Heart right ventricle (tissue), 16 donors: ENCODE data around the gene STOX1. TPM values are rescaled to one million over a fixed set of nuclear protein-coding genes. Genes with fewer than 3 reads are reported as not detected.
"Not testable (repeated sequence)": the region's sequence is repeated elsewhere in the genome, so short reads cannot be mapped to it uniquely, and the experiment has no call there.

Experiments
- ATAC-seq, 8 donors: fragments of 200-7000 bp; cut with Tn5 transposase; one replicate each; pipeline ENCODE4 v1.9.1; 2020; ENCODE audit warnings: mild to moderate bottlenecking in 8 of 8, moderate library complexity in 8 of 8, moderate number of reproducible peaks in 1 of 8
- DNase-seq, 2 donors: peaks; one replicate each; pipeline ENCODE4 v3.0.0-alpha.2; 2020
- H3K27ac ChIP-seq, 10 donors: fragments of 200-600 bp; sonication (generic) in 2 of 10; one replicate each; pipeline versions ENCODE4 v1.5.0 to v1.8.0; 2020 to 2022; ENCODE audit warnings: mild to moderate bottlenecking in 3 of 10
- H3K27me3 ChIP-seq, 7 donors: fragments of 200-600 bp; one replicate each; pipeline ENCODE4 v1.8.0; 2021 to 2022; ENCODE audit warnings: mild to moderate bottlenecking in 2 of 7
- H3K36me3 ChIP-seq, 9 donors: fragments of 200-600 bp; sonication (generic) in 1 of 9; one replicate each; pipeline versions ENCODE4 v1.5.0 to v1.8.0; 2020 to 2022; ENCODE audit warnings: mild to moderate bottlenecking in 2 of 9
- H3K4me1 ChIP-seq, 9 donors: fragments of 200-600 bp; sonication (generic) in 1 of 9; one replicate each; pipeline versions ENCODE4 v1.5.0 to v1.8.0; 2020 to 2022; ENCODE audit warnings: mild to moderate bottlenecking in 4 of 9
- H3K4me3 ChIP-seq, 10 donors: fragments of 200-600 bp; sonication (generic) in 2 of 10; one replicate each; pipeline versions ENCODE4 v1.5.0 to v1.8.0; 2020 to 2022; ENCODE audit warnings: mild to moderate bottlenecking in 7 of 10, moderate library complexity in 2 of 10
- H3K9me3 ChIP-seq, 11 donors: fragments of 200-600 bp in 10 of 11; sonication (generic) in 2 of 11; one replicate each; pipeline versions ENCODE4 v1.5.0 to v1.8.0; 2013 to 2022; ENCODE audit warnings: mild to moderate bottlenecking in 2 of 11, control low read depth in 1 of 11, moderate library complexity in 1 of 11
- WGBS, 2 donors: extraction: QIAGEN DNeasy Blood & Tissue Kit; methylation state at CpG; one replicate each; pipeline ENCODE4 v1.1.7; 2013; ENCODE audit warnings: inconsistent platforms in 1 of 2; 5-methylcytosine and 5-hydroxymethylcytosine counted together
- intact Hi-C, 10 donors: fragments of 100-400 bp; cut with DNase I; formaldehyde crosslinking; loops; one replicate each; pipeline versions ENCODE4 v1.11.1 to v1.14.2; 2022
- polyA plus RNA-seq, 2 donors: library from polyadenylated mRNA; stranded (reverse); fragments of 200-250 nt; gene quantifications; one replicate each; pipeline ENCODE4 v1.2.3, GENCODE V29; 2013
- total RNA-seq, 10 donors: library from RNA; stranded (reverse); fragmentation: NEBNext Ultra II Directional in 3 of 10; extraction: Animal tissue kit (Norgen Biotek cat#: 25700) in 3 of 10; gene quantifications; one replicate each; pipeline versions ENCODE4 v1.2.1 to v1.2.4, GENCODE V29; 2021 to 2023
- TF ChIP-seq, protein P1 (sequence below), 9 donors: fragments of 200-600 bp; sonication (generic) in 2 of 9; IDR thresholded peaks; one replicate each; pipeline versions ENCODE4 v1.5.0 to v1.8.0; 2021 to 2022; ENCODE audit warnings: antibody characterized with exemption in 9 of 9, mild to moderate bottlenecking in 5 of 9, moderate library complexity in 1 of 9
- donor health status: Arrhythmogenic right ventricular cardiomyopathy.
- donor health status: ischemic (EF 13 %, LVEDD 7.1; RV severe dilation, severe dysfunction).
- donor health status: healthy with polysubstance abuse.
- donor health status: DM: no; HTN: yes; CAD: no.
- donor health status: DM: no; HTN: no; CAD: no.
- donor health status: ischemic (EF 25% LVEDD 6.9; RV normal size, moderate dysfunction).
- donor health status: ischemic (EF 25% LVEDD 5.7; RV mildly dilated, moderate dysfunction).
- donor health status: healthy.
- donor health status: DM: yes; HTN: yes; CAD: no.
- donor health status: Ischemic cardiomyopathy.
- donor health status: ischemic (EF 35%, LVEDD 5.7; RV mildly dilated, moderate dysfunction).
- donor health status: nonischemic (EF 11% LVEDD 7.7; RV severe dilation, severe dysfunction).
- donor health status: DM: yes; HTN: yes; CAD: no.
- donor health status: PGD.
- donor health status: ischemic (EF 29% LVEDD 5.4; RV normal size, mild dysfunction).
- donor health status: nonischemic (EF 23%, LVEDD 6.1; RV moderate dilation, normal function).

The STOX1 gene
- total and polyA plus RNA-seq, 12 donors = 0.09 to 1.9 (median 0.25) TPM; not detected in 2

DNA sequence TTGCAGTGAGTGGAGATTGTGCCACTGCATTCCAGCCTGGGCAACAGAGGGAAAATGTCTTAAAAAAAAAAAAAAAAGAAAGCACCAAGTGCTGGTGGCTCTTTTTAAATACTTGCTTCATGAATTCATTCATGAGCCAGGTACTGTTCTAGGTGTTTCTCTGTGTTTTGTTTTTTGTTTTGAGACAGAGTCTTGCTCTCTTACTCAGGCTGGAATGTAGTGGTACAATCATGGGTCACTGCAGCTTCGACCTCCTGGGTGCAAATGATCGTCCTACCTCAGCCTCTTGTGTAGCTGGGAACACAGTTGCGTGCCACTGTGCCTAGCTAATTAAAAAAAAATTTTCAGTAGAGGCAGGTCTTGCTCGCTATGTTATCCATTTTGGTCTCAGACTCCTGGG, 5.3 kb downstream of the STOX1 start:
- 87 to 89% methylated on average over 4 of the region's 4 CpGs for WGBS, 2 donors
- no peaks in the 10 kb centered on the region for H3K9me3 ChIP-seq
- DNase-seq (no peak), ATAC-seq (no peak)
- intact Hi-C loops = no loop called here
- TF ChIP-seq, protein P1, sequence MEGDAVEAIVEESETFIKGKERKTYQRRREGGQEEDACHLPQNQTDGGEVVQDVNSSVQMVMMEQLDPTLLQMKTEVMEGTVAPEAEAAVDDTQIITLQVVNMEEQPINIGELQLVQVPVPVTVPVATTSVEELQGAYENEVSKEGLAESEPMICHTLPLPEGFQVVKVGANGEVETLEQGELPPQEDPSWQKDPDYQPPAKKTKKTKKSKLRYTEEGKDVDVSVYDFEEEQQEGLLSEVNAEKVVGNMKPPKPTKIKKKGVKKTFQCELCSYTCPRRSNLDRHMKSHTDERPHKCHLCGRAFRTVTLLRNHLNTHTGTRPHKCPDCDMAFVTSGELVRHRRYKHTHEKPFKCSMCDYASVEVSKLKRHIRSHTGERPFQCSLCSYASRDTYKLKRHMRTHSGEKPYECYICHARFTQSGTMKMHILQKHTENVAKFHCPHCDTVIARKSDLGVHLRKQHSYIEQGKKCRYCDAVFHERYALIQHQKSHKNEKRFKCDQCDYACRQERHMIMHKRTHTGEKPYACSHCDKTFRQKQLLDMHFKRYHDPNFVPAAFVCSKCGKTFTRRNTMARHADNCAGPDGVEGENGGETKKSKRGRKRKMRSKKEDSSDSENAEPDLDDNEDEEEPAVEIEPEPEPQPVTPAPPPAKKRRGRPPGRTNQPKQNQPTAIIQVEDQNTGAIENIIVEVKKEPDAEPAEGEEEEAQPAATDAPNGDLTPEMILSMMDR (IDR thresholded peaks at IDR 0.05) = no peak
- no peak overlapping the region for H3K4me3 ChIP-seq
- H3K36me3 ChIP-seq = no peaks in the 10 kb centered on the region
- H3K27me3 ChIP-seq = peaks cover 0 to 13% (median 0%) of the 10 kb centered on the region in 7 donors
- H3K4me1 ChIP-seq = peaks cover 0 to 4% (median 0%) of the 10 kb centered on the region in 9 donors
- H3K27ac ChIP-seq = no peak overlapping the region

DNA sequence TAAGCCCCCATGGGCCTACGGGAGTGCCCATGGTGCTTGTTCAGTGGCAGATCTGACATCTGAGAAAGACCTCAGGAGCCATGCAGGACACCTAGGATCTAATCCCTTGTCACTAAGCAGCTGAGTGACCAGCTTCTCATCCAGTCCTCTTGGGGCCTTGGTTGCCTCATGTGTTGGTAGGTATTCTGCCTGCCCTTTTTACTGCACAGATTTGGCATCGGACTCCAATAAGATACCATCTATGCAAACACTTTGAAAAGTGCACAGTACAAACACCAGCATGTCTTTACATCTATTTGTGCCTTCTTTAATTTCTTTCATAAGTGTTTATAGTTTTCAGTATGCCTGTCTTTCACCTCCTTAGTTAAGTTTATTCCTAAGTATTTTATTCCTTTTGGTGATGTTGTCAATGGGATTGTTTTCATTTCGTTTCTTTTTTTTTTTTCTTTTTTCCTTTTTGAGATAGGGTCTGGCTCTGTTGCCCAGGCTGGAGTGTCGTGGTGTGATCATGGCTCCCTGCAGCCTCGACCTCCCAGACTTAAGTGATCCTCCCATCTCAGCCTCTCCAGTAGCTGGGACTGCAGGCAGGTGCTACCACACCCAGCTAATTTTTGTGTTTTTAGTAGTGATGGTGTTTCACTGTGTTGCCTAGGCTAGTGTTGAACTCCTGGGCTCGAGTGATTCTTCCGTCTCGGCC, 10.4 kb downstream of the STOX1 start:
- ATAC-seq (no peak), DNase-seq (no peak)
- no peaks in the 10 kb centered on the region for H3K4me1 ChIP-seq
- H3K9me3 ChIP-seq = no peaks in the 10 kb centered on the region
- TF ChIP-seq, protein P1 (IDR thresholded peaks at IDR 0.05) = no peak
- no peaks in the 10 kb centered on the region for H3K36me3 ChIP-seq
- intact Hi-C loops = no loop called here
- H3K4me3 ChIP-seq = no peak overlapping the region
- no peak overlapping the region for H3K27ac ChIP-seq
- 89 to 90% methylated on average over 8 of the region's 8 CpGs for WGBS, 2 donors
- H3K27me3 ChIP-seq = no peaks in the 10 kb centered on the region

DNA sequence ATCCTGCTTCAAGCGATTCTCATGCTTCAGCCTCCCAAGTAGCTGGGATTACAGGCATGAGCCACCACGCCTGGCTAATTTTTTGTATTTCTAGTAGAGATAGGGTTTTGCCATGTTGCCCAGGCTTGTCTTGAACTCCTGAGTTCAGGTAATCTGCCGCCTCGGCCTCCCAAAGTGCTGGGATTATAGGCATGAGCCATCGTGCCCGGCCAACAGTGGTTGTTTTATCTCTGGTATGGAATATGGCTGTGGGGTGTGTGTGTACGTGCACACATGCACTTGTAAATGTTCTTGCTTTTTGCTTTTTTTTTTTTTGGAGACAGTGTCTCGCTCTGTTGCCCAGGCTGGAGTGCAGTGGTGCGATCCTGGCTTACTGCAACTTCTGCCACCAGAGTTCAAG, 13.3 kb downstream of the STOX1 start:
- H3K9me3 ChIP-seq, H3K4me3 ChIP-seq, H3K27me3 ChIP-seq, intact Hi-C loops, DNase-seq, H3K36me3 ChIP-seq, H3K4me1 ChIP-seq, ATAC-seq, H3K27ac ChIP-seq: not testable (repeated sequence)
- 95 to 97% methylated on average over 9 of the region's 9 CpGs for WGBS, 2 donors

DNA sequence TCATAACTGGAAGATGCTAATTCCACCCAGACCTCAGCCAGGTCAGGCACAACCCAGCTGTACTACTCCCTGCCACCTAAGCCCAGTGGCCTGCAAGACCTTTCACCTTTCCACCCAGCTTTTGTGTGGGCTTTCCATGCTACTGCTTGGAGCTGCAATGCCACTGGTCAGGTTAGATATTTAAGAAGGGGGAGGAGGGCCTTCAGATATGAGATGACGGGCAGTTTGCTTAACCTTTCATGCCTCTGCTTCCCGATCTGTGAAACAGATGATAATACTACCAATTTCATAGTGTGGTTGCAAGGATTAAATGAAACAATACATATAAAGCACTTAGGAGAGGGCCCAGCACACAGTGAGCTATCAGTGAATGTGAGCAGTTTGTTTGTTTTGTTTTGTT, 20.9 kb downstream of the STOX1 start:
- H3K36me3 ChIP-seq = no peaks in the 10 kb centered on the region

DNA sequence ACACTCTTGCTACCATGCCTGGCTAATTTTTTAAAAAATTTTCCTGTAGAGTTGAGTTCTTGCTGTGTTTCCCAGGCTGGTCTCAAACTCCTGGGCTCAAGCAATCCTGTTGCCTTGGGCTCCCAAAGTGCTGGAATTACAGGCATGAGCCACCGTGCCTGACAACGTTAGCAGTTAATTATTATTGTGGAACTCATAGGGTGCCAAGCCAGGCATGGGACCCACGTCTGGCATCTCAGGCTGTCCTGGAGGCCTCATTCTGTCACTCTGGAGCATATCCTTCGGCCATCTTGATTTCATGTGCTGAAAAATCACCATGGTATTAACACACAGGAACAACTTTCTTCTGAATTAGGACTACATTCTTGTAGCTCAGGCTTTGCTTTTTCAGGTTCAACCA, 21.5 kb downstream of the STOX1 start:
- Histone ChIP-seq H3K9me3 (peaks cover 0 to 6% (median 0%) of the 10 kb centered on the region in 11 donors), H3K36me3 (no peaks in the 10 kb centered on the region), H3K4me3 (no peak overlapping the region), H3K27ac (no peak overlapping the region), H3K4me1 (no peaks in the 10 kb centered on the region), H3K27me3 (no peaks in the 10 kb centered on the region)
- no peak for ATAC-seq
- 64 to 76% methylated on average over 4 of the region's 4 CpGs for WGBS, 2 donors
- TF ChIP-seq, protein P1 (IDR thresholded peaks at IDR 0.05) = no peak
- intact Hi-C loops = no loop called here
- DNase-seq = no peak

More for the DNA sequence above, 20.9 kb downstream of the STOX1 start:
- Histone ChIP-seq H3K27ac (no peak overlapping the region), H3K4me3 (no peak overlapping the region), H3K27me3 (no peaks in the 10 kb centered on the region), H3K4me1 (no peaks in the 10 kb centered on the region), H3K9me3 (peaks cover 0 to 6% (median 0%) of the 10 kb centered on the region in 11 donors)
- no peak for ATAC-seq
- 83 to 90% methylated on average over 2 of the region's 2 CpGs for WGBS, 2 donors
- no peak for DNase-seq
- intact Hi-C loops = no loop called here
- TF ChIP-seq, protein P1 (IDR thresholded peaks at IDR 0.05) = no peak
